Activated B cell treated with CpG ODN at 0.5 μM for 24 hours (primary cell): ENCODE results near the gene PRKAR1B. TPM values are rescaled to one million over a fixed set of nuclear protein-coding genes. Genes with fewer than 3 reads are reported as not detected.

Source experiments
- ATAC-seq: fragments of 200-7000 bp; cut with Tn5 transposase; one replicate; pipeline ENCODE4 v1.10.0; 2021; ENCODE audit warnings: low read depth, mild to moderate bottlenecking, moderate library complexity
- CTCF ChIA-PET: fragments of 350-600 bp; sonication (Branson Sonifier 250); formaldehyde crosslinking; loops from one replicate; lab custom pipeline; 2021; ENCODE audit warnings: antibody characterized with exemption; lab: Charles Lee
- POLR2A ChIA-PET: fragments of 350-600 bp; sonication (Branson Sonifier 250); formaldehyde crosslinking; loops from one replicate; lab custom pipeline; 2021; ENCODE audit warnings: antibody characterized with exemption; lab: Charles Lee
- DNase-seq: peaks from one replicate; pipeline ENCODE4 v3.0.0; 2022
- H3K27ac Mint-ChIP-seq: one replicate; pipeline ENCODE4 v1.8.0; 2020; ENCODE audit warnings: mixed read lengths
- H3K27me3 Mint-ChIP-seq: one replicate; pipeline ENCODE4 v1.8.0; 2021; ENCODE audit warnings: mixed read lengths
- H3K36me3 Mint-ChIP-seq: one replicate; pipeline ENCODE4 v1.8.0; 2021; ENCODE audit warnings: low read depth, mixed read lengths
- H3K4me1 Mint-ChIP-seq: one replicate; pipeline ENCODE4 v1.8.0; 2021; ENCODE audit warnings: mixed read lengths
- H3K4me3 Mint-ChIP-seq: one replicate; pipeline ENCODE4 v1.8.0; 2020; ENCODE audit warnings: mild to moderate bottlenecking, mixed read lengths
- H3K9me3 Mint-ChIP-seq: one replicate; pipeline ENCODE4 v1.8.0; 2020; ENCODE audit warnings: mixed read lengths
- CTCF ChIP-seq: fragments of 200-600 bp; IDR thresholded peaks from one replicate; pipeline ENCODE4 v1.8.0; 2022; ENCODE audit warnings: antibody characterized with exemption, mild to moderate bottlenecking
- intact Hi-C: fragments of 100-400 bp; cut with micrococcal nuclease; formaldehyde crosslinking; loops from one replicate; pipeline ENCODE4 v1.15.1; 2024
- total RNA-seq: library from RNA; stranded (reverse); gene quantifications from 2 replicates; pipeline ENCODE4 v1.2.3, GENCODE V29; 2022

Gene PRKAR1B
- total RNA-seq, 1 donor from 2014 or later = 17.5 TPM

GRCh38 chr7:772861-773621 lies 46.0 kb upstream of the PRKAR1B start:
- H3K4me1 Mint-ChIP-seq = no peaks in the 10 kb centered on the region

GRCh38 chr7:772392-772791 lies 45.3 kb upstream of the PRKAR1B start:
- Mint-ChIP-seq H3K9me3 (no peaks in the 10 kb centered on the region), H3K36me3 (peaks cover 49% of the 10 kb centered on the region), H3K27me3 (no peaks in the 10 kb centered on the region), H3K27ac (no peak overlapping the region), H3K4me3 (no peak overlapping the region), H3K4me1 (no peaks in the 10 kb centered on the region)
- CTCF ChIA-PET = no interaction called here
- intact Hi-C loops = no loop called here
- POLR2A ChIA-PET = interaction anchor here (0.7 kb wide), 1 partner anchor 367 kb away, joined by 5 read pairs; no protein-coding TSS in a partner anchor
- no peak for ATAC-seq
- DNase-seq = no peak
- no peak for TF ChIP-seq CTCF

More at GRCh38 chr7:772861-773621, 46.0 kb upstream of the PRKAR1B start:
- DNase-seq (no peak), ATAC-seq (no peak)
- intact Hi-C loops = no loop called here
- POLR2A ChIA-PET = interaction anchor here (0.7 kb wide), 1 partner anchor 368 kb away, joined by 5 read pairs; no protein-coding TSS in a partner anchor
- Mint-ChIP-seq H3K36me3 (peaks cover 46% of the 10 kb centered on the region), H3K27ac (no peak overlapping the region), H3K4me3 (no peak overlapping the region), H3K9me3 (no peaks in the 10 kb centered on the region), H3K27me3 (no peaks in the 10 kb centered on the region)
- TF ChIP-seq CTCF = no peak
- CTCF ChIA-PET = interaction anchor here (1.1 to 2.3 kb wide), 2 partner anchors 406 to 451 kb away, joined by 3 to 15 read pairs; no protein-coding TSS in a partner anchor

- intact Hi-C loops = no loop called here
- no peak for ATAC-seq
- H3K4me1 Mint-ChIP-seq = no peaks in the 10 kb centered on the region
- POLR2A ChIA-PET = interaction anchor here (0.6 kb wide), 1 partner anchor 60 kb away, joined by 3 read pairs; no protein-coding TSS in a partner anchor
- no peak overlapping the region for H3K27ac Mint-ChIP-seq
- CTCF ChIA-PET = interaction anchor here (0.7 kb wide), 1 partner anchor 453 kb away, joined by 3 read pairs; no protein-coding TSS in a partner anchor
- no peaks in the 10 kb centered on the region for H3K9me3 Mint-ChIP-seq
- H3K36me3 Mint-ChIP-seq = peaks cover 49% of the 10 kb centered on the region
- no peaks in the 10 kb centered on the region for H3K27me3 Mint-ChIP-seq
- H3K4me3 Mint-ChIP-seq = no peak overlapping the region
- no peak for DNase-seq
- no peak for TF ChIP-seq CTCF
Measured at GRCh38 chr7:772005-772294, 44.9 kb upstream of the PRKAR1B start.

GRCh38 chr7:771234-772004 lies 44.3 kb upstream of the PRKAR1B start:
- intact Hi-C loops = no loop called here
- ATAC-seq (no peak), DNase-seq (no peak)
- Mint-ChIP-seq H3K27me3 (no peaks in the 10 kb centered on the region), H3K4me1 (no peaks in the 10 kb centered on the region), H3K27ac (no peak overlapping the region), H3K9me3 (no peaks in the 10 kb centered on the region), H3K36me3 (peaks cover 49% of the 10 kb centered on the region), H3K4me3 (no peak overlapping the region)
- no peak for TF ChIP-seq CTCF
- ChIA-PET POLR2A (interaction anchor here (0.6 kb wide), 1 partner anchor 60 kb away, joined by 3 read pairs; no protein-coding TSS in a partner anchor), CTCF (interaction anchor here (0.7 to 1.0 kb wide), 3 partner anchors 438 to 452 kb away, joined by 3 read pairs; no protein-coding TSS in a partner anchor)

GRCh38 chr7:770741-771166 lies 43.7 kb upstream of the PRKAR1B start:
- DNase-seq (no peak), ATAC-seq (no peak)
- no peaks in the 10 kb centered on the region for H3K9me3 Mint-ChIP-seq
- CTCF ChIA-PET = interaction anchor here (0.8 to 1.0 kb wide), 2 partner anchors 438 to 449 kb away, joined by 3 read pairs; no protein-coding TSS in a partner anchor
- POLR2A ChIA-PET = no interaction called here
- no peak overlapping the region for H3K27ac Mint-ChIP-seq
- no peak overlapping the region for H3K4me3 Mint-ChIP-seq
- no peaks in the 10 kb centered on the region for H3K4me1 Mint-ChIP-seq
- H3K36me3 Mint-ChIP-seq = peaks cover 49% of the 10 kb centered on the region
- TF ChIP-seq CTCF = no peak
- intact Hi-C loops = no loop called here
- H3K27me3 Mint-ChIP-seq = no peaks in the 10 kb centered on the region
